Liver (tissue), 3 donors: ENCODE measurements around the gene GPN1.

ENCODE experiments used
- CTCF ChIP-seq: fragments of 150-350 bp; IDR thresholded peaks from 2 replicates; pipeline ENCODE4 v1.5.1; 2017; ENCODE audit warnings: improper control_type of control experiment, low read depth, low read length; ENCODE audit not compliant: missing input control
- EGR1 ChIP-seq, 2 donors: IDR thresholded peaks; 2 replicates each; pipeline ENCODE4 v1.6.1; 2016 to 2018; ENCODE audit warnings: antibody characterized with exemption in 2 of 2, low read depth in 2 of 2
- GABPA ChIP-seq, 2 donors: IDR thresholded peaks in 1 of 2; conservative IDR thresholded peaks in 1 of 2; 2 replicates each; pipeline ENCODE4 v1.6.1; 2016; ENCODE audit warnings: antibody characterized with exemption in 2 of 2, mild to moderate bottlenecking in 1 of 2, moderate library complexity in 1 of 2
- HNF4G ChIP-seq: IDR thresholded peaks from 2 replicates; pipeline ENCODE4 v1.6.1; 2016; ENCODE audit warnings: antibody characterized with exemption
- RAD21 ChIP-seq, 2 donors: IDR thresholded peaks; 2 replicates each; pipeline ENCODE4 v1.6.1; 2016; ENCODE audit warnings: antibody characterized with exemption in 2 of 2, mild to moderate bottlenecking in 2 of 2
- REST ChIP-seq: IDR thresholded peaks from 2 replicates; pipeline ENCODE4 v1.6.1; 2016; ENCODE audit warnings: antibody characterized with exemption, mild to moderate bottlenecking
- SP1 ChIP-seq: IDR thresholded peaks from 2 replicates; pipeline ENCODE4 v1.6.1; 2018; ENCODE audit warnings: antibody characterized with exemption, mild to moderate bottlenecking
- TAF1 ChIP-seq: conservative IDR thresholded peaks from 2 replicates; pipeline ENCODE4 v1.6.1; 2016; ENCODE audit warnings: antibody characterized with exemption, mild to moderate bottlenecking
- YY1 ChIP-seq: IDR thresholded peaks from 2 replicates; pipeline ENCODE4 v1.6.1; 2016; ENCODE audit warnings: antibody characterized with exemption, mild to moderate bottlenecking
- TF ChIP-seq, protein P1 (sequence below): IDR thresholded peaks from 2 replicates; pipeline ENCODE4 v1.6.1; 2016; ENCODE audit warnings: antibody characterized with exemption
- donor health status: healthy.
- donor health status: healthy.

- TF ChIP-seq HNF4G (no peak), YY1 (no peak), SP1 (no peak), CTCF (no peak), EGR1 (IDR thresholded peaks at IDR 0.05; ENCODE audit: low read depth in 2 of 2) (no peak), TAF1 (no peak), GABPA (IDR thresholded peaks at IDR 0.05 in 1 of 2, conservative IDR thresholded peaks at IDR 0.05 in 1 of 2) (no peak), RAD21 (IDR thresholded peaks at IDR 0.05) (no peak), REST (no peak)
- TF ChIP-seq, protein P1, sequence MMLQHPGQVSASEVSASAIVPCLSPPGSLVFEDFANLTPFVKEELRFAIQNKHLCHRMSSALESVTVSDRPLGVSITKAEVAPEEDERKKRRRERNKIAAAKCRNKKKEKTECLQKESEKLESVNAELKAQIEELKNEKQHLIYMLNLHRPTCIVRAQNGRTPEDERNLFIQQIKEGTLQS = no peak
Measured at GRCh38 chr2:27647737-27648136, 18.9 kb downstream of the GPN1 start.
